ENCODE data around the gene NFKBIL1.

- no peak for TF ChIP-seq CTCF (conservative IDR thresholded peaks at IDR 0.05; ENCODE audit: low read depth, low read length)
- no peak for TF ChIP-seq CEBPB (IDR thresholded peaks at IDR 0.05; ENCODE audit: low read depth, low read length)
- no peak for TF ChIP-seq NFE2L2 (IDR thresholded peaks at IDR 0.05; ENCODE audit: low read depth, low read length)
- no peak for TF ChIP-seq POLR2A (IDR thresholded peaks at IDR 0.05; ENCODE audit: low read depth, low read length)
- TF ChIP-seq BHLHE40 (IDR thresholded peaks at IDR 0.05; ENCODE audit: low read depth, low read length), result no peak
- TF ChIP-seq RCOR1 (IDR thresholded peaks at IDR 0.05; ENCODE audit: insufficient replicate concordance, low read length), result no peak
- TF ChIP-seq FOS (IDR thresholded peaks at IDR 0.05; ENCODE audit: low read depth, low read length), result no peak
- no peak for TF ChIP-seq RFX5 (IDR thresholded peaks at IDR 0.05; ENCODE audit: low read depth, low read length)
- TF ChIP-seq USF2 (IDR thresholded peaks at IDR 0.05; ENCODE audit: low read depth, low read length), result no peak
These were observed 17.9 kb upstream of the NFKBIL1 start for GRCh38 chr6:31529329-31530150.

All from IMR-90 (cell line).